HG03139 (cell line): ENCODE data around the gene PSMG1.
A peak's percentile ranks its signal among the peaks of the same experiment; 100 is the strongest.
"Not testable (repeated sequence)": the region's sequence is repeated elsewhere in the genome, so short reads cannot be mapped to it uniquely, and the experiment has no call there.

Experiments
- ATAC-seq: cut with Tn5 transposase; IDR thresholded peaks from one replicate; pipeline ENCODE4 v1.9.1; 2021; ENCODE audit not compliant: unreplicated experiment

The PSMG1 gene

DNA sequence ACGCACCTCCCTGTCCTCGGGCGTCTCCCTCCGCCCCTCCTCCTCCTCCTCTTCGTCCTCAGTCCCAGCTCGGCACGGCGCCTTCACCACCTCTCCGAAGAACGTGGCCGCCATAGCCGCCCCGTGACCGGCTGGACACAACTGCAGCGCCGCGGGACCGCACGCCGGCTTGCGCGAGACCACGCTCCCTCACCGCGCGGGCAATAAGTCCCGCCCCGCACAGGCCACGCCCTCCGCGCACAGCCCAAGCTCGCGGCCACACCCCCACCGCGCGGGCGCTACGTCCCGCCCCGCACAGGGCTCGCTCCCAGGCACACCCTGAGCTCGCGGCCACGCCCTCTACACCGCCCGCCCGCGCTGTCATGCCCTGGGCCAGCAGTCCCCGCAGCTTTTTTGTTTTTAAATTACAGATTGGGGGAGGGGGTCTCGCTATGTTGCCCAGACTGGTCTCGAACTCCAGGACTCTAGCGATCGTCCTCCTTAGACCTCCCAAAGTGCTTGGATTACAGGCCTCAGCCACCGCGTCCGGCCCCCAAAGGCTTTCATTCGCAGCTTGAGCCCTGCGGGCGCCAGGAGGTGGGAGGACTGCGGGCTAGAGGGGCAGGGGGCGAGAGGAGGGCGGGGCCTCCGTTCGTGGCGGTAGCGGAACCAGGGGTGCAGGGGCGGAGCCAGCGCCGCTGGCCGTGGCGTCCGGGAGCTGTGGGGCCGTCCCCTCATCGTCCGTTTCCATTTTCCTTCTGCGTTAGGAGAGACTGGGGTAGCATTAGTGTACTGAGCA lies at the start of gene PSMG1:
Gene PSMG1, minus strand, starts transcription at position 180 of the 778 bp plus-strand sequence. Its CDS starts 66 bp downstream, at position 114.
- ATAC-seq, result peak; percentile 79

DNA sequence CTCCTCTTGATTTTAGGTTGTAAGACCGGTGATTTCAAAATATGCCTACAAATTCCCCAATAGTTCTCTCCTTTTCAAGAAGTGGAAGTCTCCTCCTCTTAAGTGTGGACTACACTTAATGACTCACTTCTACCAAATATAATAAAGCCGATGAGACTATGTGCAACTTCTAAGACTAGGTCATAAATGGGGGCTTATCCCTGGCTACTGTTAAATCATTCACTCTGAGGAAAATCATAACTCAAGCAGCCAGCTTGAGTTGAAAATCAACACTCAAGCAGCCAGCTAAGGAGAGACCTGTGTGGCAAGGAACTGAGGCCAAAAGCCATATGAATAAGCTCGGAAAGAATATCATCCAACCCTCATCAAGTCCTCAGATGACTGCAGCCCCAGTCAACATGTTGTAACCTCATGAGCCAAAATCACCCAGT lies 49.6 kb upstream of the PSMG1 start:
- ATAC-seq, result no peak

- no peak for ATAC-seq
Measured at GRCh38 chr21:39224930-39225329, 41.7 kb upstream of the PSMG1 start.

- no peak for ATAC-seq
Measured at GRCh38 chr21:39221997-39222486, 38.8 kb upstream of the PSMG1 start.

GRCh38 chr21:39221282-39221996 lies 38.2 kb upstream of the PSMG1 start:
- no peak for ATAC-seq

GRCh38 chr21:39220875-39221274 lies 37.6 kb upstream of the PSMG1 start:
- ATAC-seq, result not testable (repeated sequence)

GRCh38 chr21:39220150-39220549 lies 36.9 kb upstream of the PSMG1 start:
- no peak for ATAC-seq

- no peak for ATAC-seq
Measured at GRCh38 chr21:39218082-39218409, 34.8 kb upstream of the PSMG1 start.

DNA sequence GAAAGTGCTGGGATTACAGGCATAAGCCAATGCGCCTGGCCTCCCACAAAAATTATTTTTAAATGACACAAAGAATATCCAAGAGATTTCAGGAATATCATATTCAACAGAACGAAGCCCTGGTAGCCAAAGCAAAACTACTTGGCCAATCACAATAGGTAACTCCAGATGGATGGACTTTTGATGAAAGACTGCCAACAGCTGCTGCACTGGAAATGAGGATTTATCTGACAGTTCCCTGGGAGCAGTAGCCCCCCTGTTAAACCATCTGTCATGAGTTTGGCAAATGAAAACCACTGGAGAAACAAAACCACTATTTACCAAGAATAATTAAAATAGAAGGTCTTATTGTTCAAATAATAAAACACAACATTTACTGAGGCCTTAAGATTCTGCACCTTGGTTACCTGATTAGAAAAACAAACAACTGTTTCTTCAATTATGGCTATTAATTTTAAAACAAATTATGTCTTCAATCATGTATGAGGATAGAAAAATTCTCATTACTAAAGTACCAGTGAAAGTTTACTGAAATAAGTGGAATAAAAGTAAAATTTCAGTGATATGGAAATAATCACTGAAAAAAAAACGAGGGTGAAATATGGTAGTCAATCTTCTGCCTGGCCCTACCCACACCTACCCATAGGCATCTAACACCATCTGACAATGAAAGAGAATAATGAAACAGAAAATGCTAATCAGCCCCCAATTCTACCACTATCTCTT lies 34.3 kb upstream of the PSMG1 start:
- ATAC-seq, result no peak

DNA sequence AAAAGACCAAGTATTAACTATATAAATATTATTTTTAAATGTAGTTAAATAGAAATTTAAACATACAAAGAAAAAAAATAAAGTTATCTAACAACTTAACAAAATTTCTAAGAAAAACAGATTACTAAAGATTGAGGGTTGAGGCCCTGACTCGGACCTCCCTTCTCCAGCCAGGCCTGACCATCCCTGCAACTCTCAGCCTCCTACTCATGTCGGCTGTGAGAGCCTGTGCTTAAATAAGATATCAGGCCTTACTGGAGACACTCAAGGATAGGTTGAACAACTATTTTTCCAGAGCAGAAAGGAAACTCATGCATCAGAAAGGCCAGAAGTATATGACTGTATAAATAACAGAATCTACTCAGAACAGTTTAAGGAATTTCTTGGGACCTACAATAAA lies 33.0 kb upstream of the PSMG1 start:
- ATAC-seq, result no peak

DNA sequence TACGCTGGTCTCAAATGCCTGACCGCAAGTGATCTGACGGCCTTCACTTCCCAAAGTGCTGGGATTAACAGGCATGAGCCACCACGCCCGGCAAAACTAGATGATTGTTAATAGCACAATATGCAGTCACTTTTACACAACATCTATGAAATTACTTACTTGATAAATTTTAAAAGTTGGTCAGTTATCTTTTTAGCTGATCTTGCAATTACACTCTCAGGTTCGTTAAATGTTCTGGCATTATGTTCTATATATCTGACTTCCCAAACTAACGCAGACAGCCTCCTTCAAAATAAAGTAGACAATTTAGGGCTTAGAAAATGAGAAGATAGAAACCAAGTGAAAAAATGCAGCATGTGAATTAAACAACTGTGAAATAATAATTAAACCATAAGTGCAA lies 31.8 kb upstream of the PSMG1 start:
- ATAC-seq, result no peak

GRCh38 chr21:39209334-39209688 lies 26.1 kb upstream of the PSMG1 start:
- no peak for ATAC-seq

- ATAC-seq, result no peak
Measured at GRCh38 chr21:39208624-39209333, 25.5 kb upstream of the PSMG1 start.

DNA sequence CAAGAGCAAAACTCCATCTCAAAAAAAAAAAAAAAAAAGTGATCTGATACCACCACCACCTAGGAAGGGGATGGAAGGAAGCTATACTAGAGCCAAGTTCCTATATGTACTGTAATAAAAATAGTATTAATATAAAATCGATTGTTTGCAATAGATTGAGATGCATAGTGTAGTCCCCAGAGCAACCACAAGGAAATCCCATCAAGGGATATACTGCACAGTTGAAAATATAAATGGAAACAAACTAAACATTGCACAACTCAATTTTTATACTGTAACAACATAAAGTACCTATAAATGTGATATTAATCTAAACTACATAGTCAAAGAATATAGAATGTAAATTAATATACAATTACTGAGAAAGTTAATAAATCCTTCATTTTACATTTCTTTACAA lies 20.9 kb upstream of the PSMG1 start:
- no peak for ATAC-seq

- ATAC-seq, result no peak
Measured at GRCh38 chr21:39198800-39199199, 15.5 kb upstream of the PSMG1 start.

DNA sequence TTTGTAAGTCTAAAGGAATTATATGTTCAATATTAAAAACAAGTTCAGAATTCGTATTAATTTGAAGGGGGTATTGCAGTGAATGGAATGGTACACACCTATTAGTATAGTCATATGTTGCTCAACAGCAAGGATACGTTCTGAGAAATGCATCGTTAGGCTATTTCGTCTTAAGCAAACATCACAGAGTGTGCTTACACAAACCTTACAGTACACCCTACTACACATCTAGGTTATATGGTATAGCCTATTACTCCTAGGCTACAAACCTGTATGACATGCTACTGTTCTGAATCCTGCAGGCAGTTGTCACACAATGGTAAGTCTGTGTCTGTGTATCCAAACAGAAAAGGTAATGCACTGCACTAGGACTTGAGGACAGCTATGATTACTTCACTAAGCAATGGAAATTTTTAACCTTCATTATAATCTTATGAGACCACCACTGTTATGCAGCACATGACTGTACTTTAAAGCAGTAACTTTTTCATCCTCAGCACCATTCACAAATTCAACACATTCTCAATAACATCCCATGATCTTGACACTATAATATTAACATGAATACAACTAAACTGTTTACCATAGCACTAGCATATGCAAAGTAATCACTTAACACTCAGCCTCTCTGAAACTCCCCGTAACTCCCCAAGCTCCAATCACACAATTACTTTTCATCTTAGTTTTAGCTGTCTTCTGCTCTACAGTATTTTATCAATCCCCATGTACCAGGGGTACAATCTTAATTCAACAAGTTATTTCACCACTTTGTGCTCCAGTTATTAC lies 14.4 kb upstream of the PSMG1 start:
- no peak for ATAC-seq

DNA sequence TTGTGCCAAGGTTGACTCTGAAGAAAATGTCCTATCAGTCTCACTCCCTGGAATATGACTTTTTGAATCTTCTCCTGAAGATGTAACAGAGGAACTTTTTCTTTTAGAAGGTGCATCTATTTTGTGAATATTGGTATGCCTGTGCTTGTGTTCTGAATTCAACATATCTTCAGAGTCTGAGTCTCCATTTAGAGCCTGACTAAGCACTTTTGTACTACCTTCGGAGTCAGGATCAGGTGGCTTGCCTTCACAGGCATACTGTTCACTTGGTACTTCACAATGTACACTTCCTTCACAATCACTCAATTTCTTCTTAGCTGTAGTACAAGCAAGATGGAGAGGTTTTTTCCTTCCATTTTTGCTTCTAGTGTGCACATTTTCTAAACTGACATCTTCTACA lies 13.6 kb upstream of the PSMG1 start:
- ATAC-seq, result no peak

DNA sequence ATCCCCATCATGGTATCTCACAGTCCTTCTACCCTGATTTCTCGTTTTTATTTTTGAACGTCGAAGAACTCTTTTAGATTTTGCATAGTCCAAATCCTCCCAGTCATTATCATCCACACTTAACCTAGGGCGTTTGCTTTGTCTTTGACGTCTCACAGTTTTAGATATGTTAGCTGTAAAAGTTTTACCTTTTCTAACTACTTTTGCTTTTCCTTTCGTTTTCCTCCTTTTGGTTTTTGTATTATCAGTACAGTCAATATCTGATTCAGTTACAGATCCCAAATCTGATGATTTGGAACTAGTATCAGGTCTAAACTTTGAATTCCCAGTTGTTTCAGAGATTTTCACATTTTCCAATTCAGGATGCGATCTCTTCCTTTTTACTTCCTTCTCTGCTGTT lies 13.1 kb upstream of the PSMG1 start:
- ATAC-seq, result no peak

- no peak for ATAC-seq
Measured at GRCh38 chr21:39193380-39193779, 10.1 kb upstream of the PSMG1 start.

- ATAC-seq, result no peak
Measured at GRCh38 chr21:39189857-39190604, 6.8 kb upstream of the PSMG1 start.
